Germinal center (tissue), 1 donor: ENCODE measurements around the gene ZNF408.
"Not testable (repeated sequence)": the region's sequence is repeated elsewhere in the genome, so short reads cannot be mapped to it uniquely, and the experiment has no call there.

Experiments
- DNase-seq: peaks from one replicate; pipeline ENCODE4 v3.0.0; 2012; ENCODE audit warnings: mixed read lengths, low spot score

ZNF408 gene

GRCh38 chr11:46697723-46698122 is 3.1 kb upstream of the ZNF408 start:
- no peak for DNase-seq

DNA sequence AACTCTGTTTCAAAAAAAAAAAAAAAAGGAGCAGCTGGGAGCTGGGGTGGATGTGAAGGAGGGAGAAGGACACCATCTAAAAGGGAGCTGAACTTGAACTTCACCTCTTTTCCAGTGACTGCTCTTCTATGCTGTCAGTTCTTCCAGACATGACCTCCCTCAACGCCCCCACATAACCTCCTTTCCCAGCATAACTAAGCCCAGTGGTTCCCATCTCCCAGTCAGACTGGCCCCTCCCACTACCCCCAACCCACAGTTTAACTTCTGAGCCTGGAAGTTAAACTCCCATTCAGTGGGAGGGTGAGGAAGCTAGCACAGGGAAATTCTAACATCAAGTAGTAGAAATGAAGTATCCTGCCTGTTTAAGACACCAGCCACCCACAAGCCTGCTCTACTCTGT is 2.2 kb upstream of the ZNF408 start:
- DNase-seq = no peak

DNA sequence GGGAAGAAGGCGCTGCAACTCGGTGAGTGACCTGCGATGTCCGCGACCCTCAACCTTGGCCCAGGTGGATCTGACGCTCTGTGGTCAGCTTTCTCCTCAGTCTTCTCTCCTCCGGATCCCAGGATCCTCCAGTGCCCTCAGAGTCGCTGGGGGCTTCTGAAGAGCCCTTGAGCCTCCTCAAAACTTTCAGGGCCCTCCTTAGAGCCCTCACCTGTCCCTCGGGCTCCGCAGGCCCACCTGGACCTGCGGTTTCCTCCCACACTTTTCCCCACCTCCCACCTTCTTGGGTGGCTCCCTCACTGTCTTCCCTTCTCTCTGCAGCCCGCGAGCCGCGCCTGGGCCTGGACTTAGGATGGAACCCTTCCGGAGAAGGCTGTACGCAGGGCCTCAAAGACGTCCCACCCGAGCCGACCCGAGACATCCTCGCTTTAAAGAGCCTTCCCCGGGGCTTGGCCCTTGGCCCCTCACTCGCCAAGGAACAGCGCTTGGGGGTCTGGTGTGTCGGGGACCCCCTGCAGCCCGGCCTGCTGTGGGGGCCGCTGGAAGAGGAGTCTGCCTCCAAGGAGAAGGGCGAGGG is 335 bp downstream of the ZNF408 start:
- no peak for DNase-seq

DNA sequence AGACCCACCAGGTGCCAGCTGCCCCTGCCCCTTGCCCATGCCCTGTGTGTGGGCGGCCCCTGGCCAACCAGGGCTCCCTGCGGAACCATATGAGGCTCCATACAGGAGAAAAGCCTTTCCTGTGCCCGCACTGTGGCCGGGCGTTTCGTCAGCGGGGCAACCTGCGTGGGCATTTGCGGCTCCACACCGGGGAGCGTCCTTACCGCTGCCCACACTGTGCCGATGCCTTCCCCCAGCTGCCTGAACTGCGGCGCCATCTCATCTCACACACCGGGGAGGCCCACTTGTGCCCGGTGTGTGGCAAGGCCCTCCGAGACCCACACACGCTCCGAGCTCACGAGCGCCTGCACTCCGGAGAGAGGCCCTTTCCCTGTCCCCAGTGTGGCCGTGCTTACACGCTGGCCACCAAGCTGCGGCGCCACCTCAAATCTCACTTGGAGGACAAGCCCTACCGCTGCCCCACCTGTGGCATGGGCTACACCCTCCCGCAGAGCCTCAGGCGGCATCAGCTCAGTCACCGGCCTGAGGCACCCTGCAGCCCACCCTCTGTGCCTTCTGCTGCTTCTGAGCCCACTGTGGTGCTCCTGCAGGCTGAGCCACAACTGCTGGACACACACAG is 4.3 kb downstream of the ZNF408 start:
- DNase-seq = no peak

DNA sequence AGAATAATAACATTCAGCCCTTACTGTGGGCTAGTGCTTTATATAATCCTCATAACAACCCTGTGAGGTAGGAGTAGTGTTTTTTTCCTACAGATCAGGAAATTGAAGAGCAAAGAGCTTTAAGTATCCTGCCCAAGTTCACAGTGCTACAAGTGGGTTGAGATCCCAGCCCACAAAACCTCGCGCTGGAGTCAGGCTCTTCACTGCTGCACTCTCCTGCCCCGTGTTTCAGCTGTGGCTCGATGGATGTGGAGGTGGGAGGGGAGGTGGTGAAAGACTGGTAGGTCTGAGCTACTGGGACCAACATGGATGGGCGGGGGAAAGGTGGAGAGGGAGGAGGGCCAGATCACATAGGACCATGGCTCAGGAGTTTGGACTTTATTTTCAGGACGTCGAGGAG is 6.1 kb downstream of the ZNF408 start:
- DNase-seq = no peak

- DNase-seq = not testable (repeated sequence)
Measured at GRCh38 chr11:46709351-46709750, 8.5 kb downstream of the ZNF408 start.

DNA sequence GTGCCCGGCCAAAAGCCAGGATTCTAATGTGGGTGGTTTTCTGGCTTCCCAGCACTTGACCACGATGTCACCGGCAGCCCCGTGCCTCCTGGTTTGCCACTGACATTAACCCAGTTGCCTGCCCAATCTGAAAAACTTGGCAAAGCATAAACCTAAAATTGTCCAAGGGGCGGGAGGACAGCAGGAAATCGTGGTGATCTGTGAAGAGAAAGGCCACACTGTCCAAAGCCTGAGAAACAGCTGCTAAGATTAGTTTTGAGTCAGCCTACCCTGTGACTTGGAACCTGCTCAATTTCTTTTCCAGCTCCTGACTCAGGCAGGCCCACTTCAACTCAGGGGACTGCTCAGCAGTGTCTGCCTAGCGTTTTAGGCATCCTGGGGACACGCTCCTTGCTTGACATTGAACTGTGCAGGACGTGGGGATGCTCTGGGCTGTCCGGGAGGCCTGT is 10.0 kb downstream of the ZNF408 start:
- DNase-seq = no peak

DNA sequence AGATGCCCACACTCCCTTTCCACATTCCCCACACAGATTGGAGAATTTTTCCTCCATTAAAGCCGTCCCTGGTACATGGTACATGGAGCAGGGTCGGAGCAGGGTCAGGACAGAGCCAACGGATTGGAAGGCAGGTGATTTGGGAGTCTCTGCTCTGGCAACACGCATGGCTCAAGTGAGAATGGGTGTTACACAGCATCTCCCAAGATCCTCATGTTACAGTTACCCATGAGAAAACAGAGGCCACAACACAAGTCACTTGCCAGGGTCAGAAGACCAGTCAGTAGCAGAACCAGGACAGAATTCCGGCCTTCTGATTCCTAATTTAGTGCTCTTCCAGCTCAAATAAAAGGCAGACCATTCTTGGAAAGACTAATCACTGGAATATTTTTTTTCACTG is 10.5 kb downstream of the ZNF408 start:
- DNase-seq = no peak

DNA sequence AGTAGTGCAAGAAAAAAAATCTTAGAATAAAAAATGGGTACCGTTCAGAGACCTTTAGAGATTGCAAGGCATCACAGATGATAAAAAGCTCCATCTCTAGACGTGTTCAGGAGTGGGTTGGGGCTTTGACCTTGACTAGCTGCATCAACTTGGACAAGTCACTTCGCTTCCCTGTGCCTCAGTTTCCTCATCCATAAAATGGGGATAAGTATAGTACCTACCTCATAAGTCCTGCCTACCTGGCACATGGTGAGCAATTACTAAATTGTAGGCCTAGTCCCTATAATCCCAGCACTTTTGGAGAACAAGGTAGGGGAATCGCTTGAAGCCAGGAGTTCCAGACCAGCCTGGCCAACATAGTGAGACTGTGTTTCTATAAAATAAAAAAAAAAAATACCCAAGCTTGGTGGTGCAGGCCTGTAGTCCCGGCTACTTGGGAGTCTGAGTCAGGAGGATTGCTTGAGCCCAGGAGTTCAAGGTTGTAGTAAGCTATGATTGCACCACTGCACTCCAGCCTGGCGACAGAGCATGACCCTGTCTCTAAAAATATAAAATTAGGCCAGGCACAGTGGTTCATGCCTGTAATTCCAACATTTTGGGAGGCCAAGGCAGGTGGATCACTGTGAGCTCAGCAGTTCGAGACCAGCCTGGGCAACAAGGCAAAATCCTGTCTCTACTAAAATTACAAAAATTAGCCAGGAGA is 12.2 kb downstream of the ZNF408 start:
- no peak for DNase-seq

- not testable (repeated sequence) for DNase-seq
Measured at GRCh38 chr11:46717825-46718154, 17.0 kb downstream of the ZNF408 start.

DNA sequence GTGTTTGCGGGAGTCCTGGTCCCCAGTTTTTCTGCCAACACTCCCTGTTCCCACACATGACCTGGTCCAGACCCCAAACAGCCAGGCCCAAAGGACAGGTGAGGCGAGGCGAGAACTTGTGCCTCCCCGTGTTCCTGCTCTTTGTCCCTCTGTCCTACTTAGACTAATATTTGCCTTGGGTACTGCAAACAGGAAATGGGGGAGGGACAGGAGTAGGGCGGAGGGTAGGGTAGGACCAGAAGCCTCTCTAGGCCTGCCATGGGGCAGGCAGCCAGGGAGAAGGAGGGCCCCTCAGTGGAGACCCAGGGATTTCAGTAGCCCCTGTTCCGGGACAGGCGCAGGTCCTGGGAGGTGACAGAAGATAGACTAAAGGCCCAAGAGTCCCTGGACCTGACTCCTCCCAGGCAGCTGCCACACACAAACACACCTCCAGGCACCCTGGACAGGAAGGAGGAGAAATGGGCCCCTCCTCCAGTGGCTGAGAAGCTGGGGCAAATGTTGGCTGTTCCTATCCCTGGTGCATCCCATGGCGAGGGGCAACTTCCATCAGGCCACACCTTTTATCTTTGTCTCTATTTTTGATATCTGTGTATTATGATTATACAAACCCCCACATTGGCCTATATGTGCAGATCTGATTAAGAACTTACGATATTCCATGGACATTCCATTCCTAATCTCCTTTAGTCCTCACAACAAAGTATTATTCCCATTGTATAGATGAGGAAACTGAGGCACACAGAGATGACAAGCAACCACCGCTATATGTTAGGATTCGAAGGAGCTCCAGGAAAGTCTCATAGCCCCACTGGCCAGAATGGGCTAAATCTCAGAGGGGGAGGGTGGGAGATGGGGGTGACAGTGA is 17.6 kb downstream of the ZNF408 start:
- DNase-seq = no peak

DNA sequence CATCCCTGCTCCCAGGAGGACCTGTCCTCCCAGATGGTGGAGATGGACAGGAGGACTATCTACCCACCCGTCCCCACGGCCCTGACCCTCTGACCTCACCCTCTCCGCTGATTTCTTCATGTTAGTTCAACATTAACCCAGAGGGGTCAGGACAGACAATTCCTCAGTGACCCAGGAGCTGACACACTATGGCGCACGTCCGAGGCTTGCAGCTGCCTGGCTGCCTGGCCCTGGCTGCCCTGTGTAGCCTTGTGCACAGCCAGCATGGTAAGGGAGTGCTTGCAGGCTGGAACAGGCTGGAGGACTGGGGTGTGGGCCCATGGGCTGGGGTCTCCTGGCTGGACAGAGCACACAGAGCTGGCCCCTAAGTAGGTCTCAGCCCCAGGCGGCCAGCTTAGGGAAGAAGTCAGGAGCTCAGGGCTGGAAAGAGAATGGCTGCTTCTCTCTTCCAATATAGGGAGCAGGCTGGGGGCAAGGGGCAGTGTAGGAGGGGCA is 18.3 kb downstream of the ZNF408 start, which contains the start of gene F2:
Gene F2 (plus strand): TSS at position 166 of the 495 bp plus-strand sequence. CDS start 23 bp downstream, at position 189.
- no peak for DNase-seq

GRCh38 chr11:46719543-46720218 is 18.9 kb downstream of the ZNF408 start:
- no peak for DNase-seq

DNA sequence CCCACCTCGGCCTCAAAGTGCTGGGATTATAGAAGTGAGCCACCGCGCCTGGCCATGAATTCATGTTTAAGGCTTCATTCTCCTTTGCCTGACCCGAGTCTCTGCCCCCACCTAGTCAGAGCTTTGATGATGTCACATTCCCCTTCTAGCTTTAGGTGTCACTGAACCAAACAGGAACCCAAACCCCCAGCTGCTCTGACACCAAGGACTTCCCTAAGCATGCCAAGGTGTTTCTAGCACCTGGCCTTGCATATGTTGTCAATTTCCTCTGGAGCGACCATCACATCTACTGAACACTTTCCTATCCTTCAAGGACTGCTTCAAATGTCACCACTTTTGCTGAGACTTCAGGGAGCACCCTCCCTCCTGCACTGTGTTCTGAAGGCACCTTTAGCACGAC is 20.5 kb downstream of the ZNF408 start:
- DNase-seq = no peak

- DNase-seq = no peak
Measured at GRCh38 chr11:46722566-46723358, 21.9 kb downstream of the ZNF408 start.

- no peak for DNase-seq
Measured at GRCh38 chr11:46723359-46723680, 22.5 kb downstream of the ZNF408 start.

GRCh38 chr11:46724088-46724487 is 23.3 kb downstream of the ZNF408 start:
- no peak for DNase-seq

GRCh38 chr11:46725338-46726205 is 24.7 kb downstream of the ZNF408 start:
- no peak for DNase-seq

- DNase-seq = no peak
Measured at GRCh38 chr11:46726206-46726862, 25.5 kb downstream of the ZNF408 start.
